Measurements from ENCODE around the gene CLIP3.

DNA sequence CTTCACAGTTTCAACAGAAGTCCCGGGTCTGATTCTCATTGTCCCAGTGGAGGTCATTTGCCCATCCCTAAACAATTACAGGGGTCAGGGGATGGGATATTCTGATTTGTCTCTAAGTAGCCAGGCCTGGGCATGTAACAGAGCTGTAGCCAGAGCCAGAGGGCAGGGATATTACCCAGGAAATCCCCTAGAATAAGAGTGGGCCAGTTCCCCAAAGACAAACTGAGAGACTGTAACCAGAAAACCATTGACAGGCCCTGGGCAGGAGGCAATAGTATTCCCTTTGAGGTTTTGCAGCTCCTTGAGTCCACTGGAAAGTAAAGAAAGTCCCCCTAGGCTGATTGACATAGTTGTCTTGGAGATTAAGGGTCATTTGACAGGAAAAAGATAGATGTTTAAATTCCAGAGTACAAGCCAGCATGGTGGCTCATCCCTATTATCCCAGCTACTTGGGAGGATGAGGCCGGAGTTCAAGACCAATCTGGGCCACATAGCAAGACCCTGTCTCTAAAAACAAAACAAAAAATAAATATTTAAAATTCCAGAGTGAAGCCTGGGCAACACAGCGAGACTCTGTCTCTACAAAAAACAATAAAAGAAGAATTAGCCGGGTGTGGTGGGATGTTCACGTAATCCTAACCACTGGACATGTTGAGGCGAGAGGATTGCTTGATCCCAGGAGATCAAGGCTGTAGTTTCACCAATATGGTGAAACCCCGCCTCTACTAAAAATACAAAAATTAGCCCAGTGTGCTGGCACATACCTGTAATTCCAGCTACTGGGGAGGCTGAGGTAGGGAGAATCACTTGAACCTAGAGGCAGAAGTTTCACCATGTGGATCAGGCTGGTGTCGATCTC is 39.5 kb downstream of the CLIP3 start:
- TF ChIP-seq POLR2A (IDR thresholded peaks at IDR 0.05; ENCODE audit: low read depth, low read length) (no peak), POLR2AphosphoS5 (IDR thresholded peaks at IDR 0.05; ENCODE audit: low read depth, low read length) (no peak), TAF1 (IDR thresholded peaks at IDR 0.05; ENCODE audit: borderline replicate concordance, low read depth, low read length) (no peak)

Measured in GM12892 (cell line).